ENCODE data around the gene TMEM147. TPM values are rescaled to one million over a fixed set of nuclear protein-coding genes. Genes with fewer than 3 reads are reported as not detected.

The TMEM147 gene
- total and polyA plus RNA-seq, 2 of the 13 experiments (the other 11 are each of a cell fraction or from before 2014, with no cell fraction given) = 141 to 176 TPM

DNA sequence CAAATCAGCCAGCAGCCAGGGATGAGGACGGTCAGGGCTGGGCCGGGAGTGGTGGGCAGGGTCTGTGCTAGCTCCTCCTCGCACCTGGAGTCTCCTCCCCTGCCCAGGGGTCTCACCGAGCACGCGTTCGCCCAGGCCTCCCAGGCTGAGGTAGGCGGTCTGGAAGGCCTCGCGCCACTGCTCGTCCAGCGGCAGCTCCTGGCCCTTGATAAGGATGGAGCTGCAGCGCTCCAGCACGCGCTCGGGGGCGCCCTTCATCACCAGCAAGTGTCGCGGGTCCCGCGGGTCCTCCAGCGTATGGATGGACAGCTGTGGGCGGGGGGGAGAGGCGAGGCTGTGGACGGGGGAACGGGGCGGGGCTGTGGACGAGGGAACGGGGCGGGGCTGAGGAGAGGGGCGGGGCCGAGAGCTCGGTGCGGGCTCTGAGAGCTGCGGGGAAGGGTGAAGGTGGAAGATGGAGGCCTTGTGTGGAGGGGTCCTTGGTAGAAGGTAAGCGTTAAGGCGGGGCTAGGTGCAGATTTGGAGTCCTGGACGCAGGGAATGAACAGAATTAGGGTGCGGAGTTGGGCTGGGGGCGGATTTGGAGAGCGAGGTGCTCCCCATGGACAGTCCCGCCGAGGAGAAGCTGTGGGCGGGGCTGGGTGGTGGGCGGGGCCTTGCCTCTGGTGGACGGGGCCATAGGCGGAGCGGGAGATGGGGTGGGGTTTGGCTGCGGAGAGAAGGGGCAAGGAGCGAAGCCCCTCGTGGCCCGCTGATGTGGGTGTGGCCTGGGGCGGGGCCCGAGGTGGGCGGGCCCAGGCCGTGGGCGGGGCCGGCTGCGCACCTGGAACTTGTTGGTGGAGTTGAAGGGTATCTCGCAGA lies 12.3 kb downstream of the TMEM147 start:
- CTCF ChIA-PET (ENCODE audit: low intra/inter-chr PET ratio, low total read pairs) = interaction anchor here (1.0 to 1.8 kb wide), 2 partner anchors 34 to 136 kb away, joined by 3 to 4 read pairs; no protein-coding TSS in a partner anchor
- 21% methylated on average over 48 of the region's 60 CpGs for WGBS (ENCODE audit: low lambda C conversion rate)
- FAIRE-seq = no peak
- Histone ChIP-seq H3K4me2 (ENCODE audit: low read depth, low read length) (peak overlapping the region; percentile 56), H3K79me2 (ENCODE audit: insufficient read depth, low read length) (no peaks in the 10 kb centered on the region), H3K27ac (ENCODE audit: extremely low read length, insufficient read depth, low read length) (no peak overlapping the region), H3K9ac (ENCODE audit: insufficient read depth, low read depth, low read length) (no peak overlapping the region), H4K20me1 (ENCODE audit: insufficient read depth, low read length) (no peaks in the 10 kb centered on the region), H3K36me3 (replicated peaks in 1 of 2; ENCODE audit: control insufficient read depth in 1 of 2, insufficient read depth in 2 of 2, low read length in 2 of 2) (no peaks in the 10 kb centered on the region), H3K4me1 (ENCODE audit: insufficient read depth, low read length) (peaks cover 33% of the 10 kb centered on the region), H3K27me3 (ENCODE audit: control insufficient read depth in 1 of 2, insufficient read depth in 2 of 2, low read length in 2 of 2) (peaks cover 1 to 54% of the 10 kb centered on the region in 2 experiments; a peak in 3 of 5 replicates), H3K9me3 (ENCODE audit: low read length) (no peaks in the 10 kb centered on the region), H3K4me3 (replicated peaks in 1 of 3; ENCODE audit: insufficient read depth in 1 of 3, low read depth in 2 of 3, low read length in 3 of 3) (peak overlapping the region in 2 of 3 experiments; percentile 36 to 56; a peak in 3 of 6 replicates), H2AFZ (ENCODE audit: low read length) (no peak overlapping the region)
- ATAC-seq = peak; percentile 46
- POLR2A ChIA-PET = interaction anchor here (0.8 to 1.4 kb wide), 9 partner anchors 10 to 144 kb away, joined by 3 to 6 read pairs (median 4); partner anchors contain the start of gene COX6B1
- BruUV-seq (replicated peaks) = no TSS peak
- intact Hi-C loops (cut with micrococcal nuclease; ENCODE audit: unreplicated experiment) (loop anchor here (5.0 to 10.0 kb wide), 3 partner anchors 35 to 87 kb away; partner anchors contain the start of genes COX6B1, ETV2 and HAUS5), in situ Hi-C loops (cut with HindIII; ENCODE audit: extremely low pct_ligation_motif_present, low pct_unique_long_range_greater_than_20kb) (loop anchor here (5.0 kb wide), 1 partner anchor 35 kb away; no protein-coding TSS in a partner anchor)
- no peak for DNase-seq (ENCODE audit: low spot score)
- TF ChIP-seq NFIC (IDR thresholded peaks at IDR 0.05; ENCODE audit: low read length) = no peak
- no peak for TF ChIP-seq CENPT (CRISPR knock-in tag; IDR thresholded peaks at IDR 0.05; ENCODE audit: low read depth)
- no peak for TF ChIP-seq SRF (IDR thresholded peaks at IDR 0.05; ENCODE audit: low read depth, low read length)
- no peak for TF ChIP-seq DMAP1 (CRISPR knock-in tag; IDR thresholded peaks at IDR 0.05)
- TF ChIP-seq, protein P1, sequence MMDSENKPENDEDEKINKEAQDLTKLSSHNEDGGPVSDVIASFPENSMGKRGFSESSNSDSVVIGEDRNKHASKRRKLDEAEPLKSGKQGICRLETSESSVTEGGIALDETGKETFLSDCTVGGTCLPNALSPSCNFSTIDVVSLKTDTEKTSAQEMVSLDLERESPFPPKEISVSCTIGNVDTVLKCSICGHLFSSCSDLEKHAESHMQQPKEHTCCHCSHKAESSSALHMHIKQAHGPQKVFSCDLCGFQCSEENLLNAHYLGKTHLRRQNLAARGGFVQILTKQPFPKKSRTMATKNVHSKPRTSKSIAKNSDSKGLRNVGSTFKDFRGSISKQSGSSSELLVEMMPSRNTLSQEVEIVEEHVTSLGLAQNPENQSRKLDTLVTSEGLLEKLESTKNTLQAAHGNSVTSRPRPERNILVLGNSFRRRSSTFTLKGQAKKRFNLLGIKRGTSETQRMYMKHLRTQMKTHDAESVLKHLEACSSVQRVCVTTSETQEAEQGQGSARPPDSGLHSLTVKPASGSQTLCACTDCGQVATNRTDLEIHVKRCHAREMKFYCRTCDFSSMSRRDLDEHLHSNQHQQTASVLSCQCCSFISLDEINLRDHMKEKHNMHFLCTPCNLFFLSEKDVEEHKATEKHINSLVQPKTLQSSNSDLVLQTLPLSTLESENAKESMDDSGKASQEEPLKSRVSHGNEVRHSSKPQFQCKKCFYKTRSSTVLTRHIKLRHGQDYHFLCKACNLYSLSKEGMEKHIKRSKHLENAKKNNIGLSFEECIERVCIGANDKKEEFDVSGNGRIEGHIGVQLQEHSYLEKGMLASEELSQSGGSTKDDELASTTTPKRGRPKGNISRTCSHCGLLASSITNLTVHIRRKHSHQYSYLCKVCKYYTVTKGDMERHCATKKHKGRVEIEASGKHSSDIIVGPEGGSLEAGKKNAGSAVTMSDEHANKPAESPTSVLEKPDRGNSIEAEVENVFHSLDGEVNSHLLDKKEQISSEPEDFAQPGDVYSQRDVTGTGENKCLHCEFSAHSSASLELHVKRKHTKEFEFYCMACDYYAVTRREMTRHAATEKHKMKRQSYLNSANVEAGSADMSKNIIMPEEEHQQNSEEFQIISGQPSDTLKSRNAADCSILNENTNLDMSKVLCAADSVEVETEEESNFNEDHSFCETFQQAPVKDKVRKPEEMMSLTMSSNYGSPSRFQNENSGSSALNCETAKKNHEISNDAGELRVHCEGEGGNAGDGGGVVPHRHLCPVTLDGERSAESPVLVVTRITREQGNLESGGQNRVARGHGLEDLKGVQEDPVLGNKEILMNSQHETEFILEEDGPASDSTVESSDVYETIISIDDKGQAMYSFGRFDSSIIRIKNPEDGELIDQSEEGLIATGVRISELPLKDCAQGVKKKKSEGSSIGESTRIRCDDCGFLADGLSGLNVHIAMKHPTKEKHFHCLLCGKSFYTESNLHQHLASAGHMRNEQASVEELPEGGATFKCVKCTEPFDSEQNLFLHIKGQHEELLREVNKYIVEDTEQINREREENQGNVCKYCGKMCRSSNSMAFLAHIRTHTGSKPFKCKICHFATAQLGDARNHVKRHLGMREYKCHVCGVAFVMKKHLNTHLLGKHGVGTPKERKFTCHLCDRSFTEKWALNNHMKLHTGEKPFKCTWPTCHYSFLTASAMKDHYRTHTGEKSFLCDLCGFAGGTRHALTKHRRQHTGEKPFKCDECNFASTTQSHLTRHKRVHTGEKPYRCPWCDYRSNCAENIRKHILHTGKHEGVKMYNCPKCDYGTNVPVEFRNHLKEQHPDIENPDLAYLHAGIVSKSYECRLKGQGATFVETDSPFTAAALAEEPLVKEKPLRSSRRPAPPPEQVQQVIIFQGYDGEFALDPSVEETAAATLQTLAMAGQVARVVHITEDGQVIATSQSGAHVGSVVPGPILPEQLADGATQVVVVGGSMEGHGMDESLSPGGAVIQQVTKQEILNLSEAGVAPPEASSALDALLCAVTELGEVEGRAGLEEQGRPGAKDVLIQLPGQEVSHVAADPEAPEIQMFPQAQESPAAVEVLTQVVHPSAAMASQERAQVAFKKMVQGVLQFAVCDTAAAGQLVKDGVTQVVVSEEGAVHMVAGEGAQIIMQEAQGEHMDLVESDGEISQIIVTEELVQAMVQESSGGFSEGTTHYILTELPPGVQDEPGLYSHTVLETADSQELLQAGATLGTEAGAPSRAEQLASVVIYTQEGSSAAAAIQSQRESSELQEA (CRISPR knock-in tag; IDR thresholded peaks at IDR 0.05; ENCODE audit: not compliant biosample characterization) = no peak
- TF ChIP-seq, protein P2, sequence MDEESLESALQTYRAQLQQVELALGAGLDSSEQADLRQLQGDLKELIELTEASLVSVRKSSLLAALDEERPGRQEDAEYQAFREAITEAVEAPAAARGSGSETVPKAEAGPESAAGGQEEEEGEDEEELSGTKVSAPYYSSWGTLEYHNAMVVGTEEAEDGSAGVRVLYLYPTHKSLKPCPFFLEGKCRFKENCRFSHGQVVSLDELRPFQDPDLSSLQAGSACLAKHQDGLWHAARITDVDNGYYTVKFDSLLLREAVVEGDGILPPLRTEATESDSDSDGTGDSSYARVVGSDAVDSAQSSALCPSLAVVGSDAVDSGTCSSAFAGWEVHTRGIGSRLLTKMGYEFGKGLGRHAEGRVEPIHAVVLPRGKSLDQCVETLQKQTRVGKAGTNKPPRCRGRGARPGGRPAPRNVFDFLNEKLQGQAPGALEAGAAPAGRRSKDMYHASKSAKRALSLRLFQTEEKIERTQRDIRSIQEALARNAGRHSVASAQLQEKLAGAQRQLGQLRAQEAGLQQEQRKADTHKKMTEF (CRISPR knock-in tag; IDR thresholded peaks at IDR 0.05) = no peak
- no peak for TF ChIP-seq ZMAT3 (CRISPR knock-in tag; conservative IDR thresholded peaks at IDR 0.05)
- TF ChIP-seq ZNF572 (CRISPR knock-in tag; IDR thresholded peaks at IDR 0.05) = no peak
- TF ChIP-seq MZF1 (CRISPR knock-in tag; IDR thresholded peaks at IDR 0.05; ENCODE audit: borderline replicate concordance) = no peak

Data from HepG2 (cell line).